ENCODE measurements around the gene ZNF777.
"Not testable (repeated sequence)": the region's sequence is repeated elsewhere in the genome, so short reads cannot be mapped to it uniquely, and the experiment has no call there.

GRCh38 chr7:149388550-149389335, 72.1 kb downstream of the ZNF777 start:
- TF ChIP-seq CTCF, POLR2AphosphoS5, POLR2A (IDR thresholded peaks at IDR 0.05): not testable (repeated sequence)
